GM23338 (cell line): ENCODE data around the gene NPB. TPM values are rescaled to one million over a fixed set of nuclear protein-coding genes. Genes with fewer than 3 reads are reported as not detected.

Experiments
- ATAC-seq: fragments of 200-7000 bp; cut with Tn5 transposase; 3 replicates; pipeline ENCODE4 v1.9.1; 2020
- DNase-seq: peaks from one replicate; pipeline ENCODE4 v3.0.0-alpha.2; 2015; ENCODE audit warnings: low spot score
- H2AFZ ChIP-seq: fragments of 200-600 bp; sonication (generic); 2 replicates; pipeline ENCODE4 v1.8.0; 2016; ENCODE audit warnings: antibody characterized with exemption, mild to moderate bottlenecking, moderate library complexity
- H3F3A ChIP-seq: fragments of 200-600 bp; sonication (generic); replicated peaks from 2 replicates; pipeline ENCODE4 v1.8.0; 2017; ENCODE audit warnings: antibody characterized with exemption, mixed run types, low read depth
- H3K27ac ChIP-seq: fragments of 200-600 bp; sonication (generic); 2 replicates; pipeline ENCODE4 v1.6.1; 2016; ENCODE audit warnings: low read depth
- H3K27me3 ChIP-seq: fragments of 200-600 bp; sonication (generic); 2 replicates; pipeline ENCODE4 v1.8.0; 2016; ENCODE audit warnings: mild to moderate bottlenecking, mixed run types, moderate library complexity; ENCODE audit not compliant: insufficient read depth
- H3K36me3 ChIP-seq: fragments of 200-600 bp; sonication (generic); 2 replicates; pipeline ENCODE4 v1.8.0; 2016; ENCODE audit warnings: mild to moderate bottlenecking; ENCODE audit not compliant: insufficient read depth
- H3K4me1 ChIP-seq: fragments of 200-600 bp; sonication (generic); 2 replicates; pipeline ENCODE4 v1.8.0; 2016; ENCODE audit warnings: mild to moderate bottlenecking, moderate library complexity; ENCODE audit not compliant: insufficient read depth
- H3K4me2 ChIP-seq: fragments of 200-600 bp; sonication (generic); 2 replicates; pipeline ENCODE4 v1.7.1; 2017; ENCODE audit warnings: mixed run types
- H3K4me3 ChIP-seq: fragments of 200-600 bp; sonication (generic); 2 replicates; pipeline ENCODE4 v1.6.1; 2016; ENCODE audit warnings: mixed run types
- H3K79me2 ChIP-seq: fragments of 200-600 bp; sonication (generic); replicated peaks from 2 replicates; pipeline ENCODE4 v1.8.0; 2017; ENCODE audit warnings: mild to moderate bottlenecking; ENCODE audit not compliant: insufficient read depth
- H3K9me2 ChIP-seq: fragments of 200-600 bp; sonication (generic); 2 replicates; pipeline ENCODE4 v1.8.0; 2017; ENCODE audit not compliant: insufficient read depth
- H4K20me1 ChIP-seq: fragments of 200-600 bp; sonication (generic); replicated peaks from 2 replicates; pipeline ENCODE4 v1.8.0; 2017; ENCODE audit warnings: mild to moderate bottlenecking; ENCODE audit not compliant: insufficient read depth
- H3K27ac Mint-ChIP-seq: 2 replicates; pipeline ENCODE4 v1.8.0; 2020; ENCODE audit warnings: inconsistent platforms, mild to moderate bottlenecking, moderate library complexity, mixed read lengths
- H3K27me3 Mint-ChIP-seq: 3 replicates; pipeline ENCODE4 v1.8.0; 2022; ENCODE audit warnings: low read depth, mild to moderate bottlenecking, moderate library complexity, mixed read lengths, inconsistent platforms; ENCODE audit not compliant: insufficient read depth, poor library complexity
- H3K36me3 Mint-ChIP-seq: 3 replicates; pipeline ENCODE4 v1.8.0; 2021; ENCODE audit warnings: low read depth, mild to moderate bottlenecking, inconsistent platforms, moderate library complexity, mixed read lengths
- H3K4me1 Mint-ChIP-seq: 3 replicates; pipeline ENCODE4 v1.8.0; 2020; ENCODE audit warnings: mild to moderate bottlenecking, inconsistent platforms, mixed read lengths
- H3K4me3 Mint-ChIP-seq: 3 replicates; pipeline ENCODE4 v1.8.0; 2021; ENCODE audit warnings: moderate library complexity, mild to moderate bottlenecking, inconsistent platforms, mixed read lengths
- H3K9me3 Mint-ChIP-seq: 3 replicates; pipeline ENCODE4 v1.8.0; 2020; ENCODE audit warnings: moderate library complexity, mild to moderate bottlenecking, inconsistent platforms, mixed read lengths
- CREB1 ChIP-seq: fragments of 250-450 bp; sonication (Bioruptor Pico); IDR thresholded peaks from 2 replicates; pipeline ENCODE4 v1.5.0; 2020; ENCODE audit warnings: low read depth, mild to moderate bottlenecking, moderate library complexity
- CTCF ChIP-seq, 2 experiments: fragments of 200-600 bp in 1 of 2; sonication (generic) in 1 of 2; conservative IDR thresholded peaks; 2 replicates each; pipeline versions ENCODE4 v1.5.1 to v1.6.1; 2016 to 2017; ENCODE audit warnings: antibody characterized with exemption in 2 of 2, low read depth in 2 of 2, mild to moderate bottlenecking in 2 of 2, moderate library complexity in 1 of 2
- ETS1 ChIP-seq: IDR thresholded peaks from 2 replicates; pipeline ENCODE4 v1.6.1; 2016; ENCODE audit warnings: antibody characterized with exemption
- EZH2 ChIP-seq: fragments of 200-600 bp; sonication (generic); IDR thresholded peaks from one replicate; pipeline ENCODE4 v1.8.0; 2017; ENCODE audit warnings: antibody characterized with exemption, mild to moderate bottlenecking, low read depth; ENCODE audit not compliant: unreplicated experiment
- EZH2phosphoT487 ChIP-seq: fragments of 200-600 bp; sonication (generic); IDR thresholded peaks from one replicate; pipeline ENCODE4 v1.8.1; 2018; ENCODE audit warnings: antibody characterized with exemption; ENCODE audit not compliant: unreplicated experiment
- JUNB ChIP-seq: IDR thresholded peaks from one replicate; pipeline ENCODE4 v1.6.1; 2016; ENCODE audit warnings: antibody characterized with exemption; ENCODE audit not compliant: unreplicated experiment
- NANOG ChIP-seq: IDR thresholded peaks from 2 replicates; pipeline ENCODE4 v1.6.1; 2016; ENCODE audit warnings: antibody characterized with exemption, borderline replicate concordance
- POLR2AphosphoS5 ChIP-seq: IDR thresholded peaks from 2 replicates; pipeline ENCODE4 v1.6.1; 2016; ENCODE audit warnings: antibody characterized with exemption, low read depth
- REST ChIP-seq: IDR thresholded peaks from one replicate; pipeline ENCODE4 v1.6.1; 2018; ENCODE audit warnings: antibody characterized with exemption; ENCODE audit not compliant: unreplicated experiment
- STAT1 ChIP-seq: IDR thresholded peaks from one replicate; pipeline ENCODE4 v1.6.1; 2016; ENCODE audit warnings: antibody characterized with exemption; ENCODE audit not compliant: unreplicated experiment
- ZNF114 ChIP-seq: fragments of 250-450 bp; sonication (Bioruptor Pico); IDR thresholded peaks from 2 replicates; pipeline ENCODE4 v1.5.0; 2020; ENCODE audit warnings: mild to moderate bottlenecking, moderate library complexity
- ZNF331 ChIP-seq: fragments of 250-450 bp; sonication (Bioruptor Pico); IDR thresholded peaks from 2 replicates; pipeline ENCODE4 v1.5.0; 2020; ENCODE audit warnings: low read depth, mild to moderate bottlenecking, moderate library complexity
- ZNF462 ChIP-seq: fragments of 250-450 bp; sonication (Bioruptor Pico); IDR thresholded peaks from 2 replicates; pipeline ENCODE4 v1.5.0; 2020; ENCODE audit warnings: mild to moderate bottlenecking, moderate library complexity
- polyA plus RNA-seq: library from polyadenylated mRNA; unstranded; fragments of >200 nt; fragmentation: Nextera tagmentation; extraction: Ambion mirVana; gene quantifications from 2 replicates; pipeline ENCODE4 v1.2.1, GENCODE V29; 2016
- total RNA-seq: library from RNA; depleted of rRNA; stranded (reverse); fragments of >200 nt; shearing (Covaris generic); gene quantifications from 2 replicates; pipeline ENCODE4 v1.2.3, GENCODE V29; 2014

NPB gene
- total and polyA plus RNA-seq, 2 experiments from 2014 or later = 3.6 to 3.8 TPM

- peak overlapping the region; percentile 93 for H3K4me3 ChIP-seq
- H3K36me3 Mint-ChIP-seq = peaks cover 32% of the 10 kb centered on the region
- H3K4me1 Mint-ChIP-seq = peaks cover 4% of the 10 kb centered on the region; the same call in 2 of the 3 replicates
- peaks cover 14% of the 10 kb centered on the region for H3K27me3 Mint-ChIP-seq
- H2AFZ ChIP-seq = no peak overlapping the region
- H3K79me2 ChIP-seq = peaks cover 7% of the 10 kb centered on the region
- H3K27ac Mint-ChIP-seq = no peak overlapping the region
- peak overlapping the region; percentile 87 for H3K4me3 Mint-ChIP-seq
- no peaks in the 10 kb centered on the region for H3K27me3 ChIP-seq
- H3K27ac ChIP-seq = no peak overlapping the region
- no peaks in the 10 kb centered on the region for H3K9me3 Mint-ChIP-seq
- peaks cover 6% of the 10 kb centered on the region; the same call in 1 of the 2 replicates for H3K36me3 ChIP-seq
- peaks cover 6% of the 10 kb centered on the region for H3K4me1 ChIP-seq
- TF ChIP-seq ETS1 (no peak), ZNF114 (no peak), CTCF (conservative IDR thresholded peaks at IDR 0.05; ENCODE audit: low read depth in 2 of 2) (no peak), STAT1 (no peak), ZNF331 (no peak), POLR2AphosphoS5 (no peak), EZH2 (no peak), CREB1 (CRISPR knock-in tag) (no peak), ZNF462 (no peak), NANOG (no peak), EZH2phosphoT487 (no peak), REST (no peak), JUNB (no peak)
- peaks cover 9% of the 10 kb centered on the region for H4K20me1 ChIP-seq
- no peaks in the 10 kb centered on the region for H3K9me2 ChIP-seq
- peaks cover 27% of the 10 kb centered on the region for H3F3A ChIP-seq
- ATAC-seq = peak; percentile 2
- H3K4me2 ChIP-seq = peak overlapping the region; percentile 87
- no peak for DNase-seq
Measured at GRCh38 chr17:81910840-81911276, 8.8 kb downstream of the NPB start.
